Thyroid gland (tissue), 4 donors: Measurements from ENCODE around the gene LAMC1.

Experiments
- POLR2A ChIP-seq, 2 donors: fragments of 450-650 bp; IDR thresholded peaks; one replicate each; pipeline ENCODE4 v1.6.1; 2017; ENCODE audit warnings: antibody characterized with exemption in 2 of 2, mild to moderate bottlenecking in 2 of 2, moderate library complexity in 1 of 2
- TF ChIP-seq, protein P1 (sequence below), 6 experiments: fragments of 200-600 bp in 3 of 6; fragments of 450-650 bp in 3 of 6; sonication (generic) in 3 of 6; IDR thresholded peaks; one replicate each; pipeline ENCODE4 v1.5.1; 2016 to 2019; ENCODE audit warnings: antibody characterized with exemption in 6 of 6, mild to moderate bottlenecking in 2 of 6, inconsistent platforms in 1 of 6, moderate library complexity in 1 of 6

DNA sequence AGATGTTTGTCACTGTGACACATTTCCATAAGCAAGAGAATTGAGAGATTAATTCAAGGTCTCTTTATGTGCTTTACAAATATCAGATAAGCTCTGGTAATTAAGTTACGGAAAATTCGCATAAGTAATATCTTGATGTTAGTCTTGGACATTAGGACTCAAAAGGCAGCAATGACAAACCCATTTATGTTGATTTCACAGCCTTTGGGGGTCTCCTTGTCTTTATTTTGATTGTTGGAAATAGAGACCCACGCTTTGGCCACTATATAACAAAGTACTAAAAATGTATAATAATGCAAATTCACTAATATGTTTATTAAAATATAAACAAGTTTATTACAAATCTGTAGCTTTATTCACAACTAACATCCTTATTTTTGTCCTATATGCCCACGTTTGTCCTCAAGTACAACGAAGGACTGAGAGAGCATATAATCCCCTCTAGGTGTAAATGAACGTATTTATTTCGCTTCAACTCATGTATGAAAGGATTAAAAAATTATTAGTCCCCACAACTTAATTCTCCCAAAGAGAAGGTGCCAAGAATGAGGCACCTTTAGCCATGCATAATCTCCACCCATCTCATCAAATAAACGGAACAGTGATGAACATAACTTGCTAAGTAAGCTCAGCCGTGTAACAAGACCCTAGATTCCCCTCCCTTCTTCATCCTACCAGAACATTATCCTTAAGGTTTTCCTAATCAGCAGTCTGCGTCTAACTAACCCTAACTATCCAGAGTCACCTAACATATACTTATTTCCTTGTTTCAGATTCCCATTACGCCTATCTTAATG lies 1.6 kb upstream of the LAMC1 start:
- TF ChIP-seq, protein P1, sequence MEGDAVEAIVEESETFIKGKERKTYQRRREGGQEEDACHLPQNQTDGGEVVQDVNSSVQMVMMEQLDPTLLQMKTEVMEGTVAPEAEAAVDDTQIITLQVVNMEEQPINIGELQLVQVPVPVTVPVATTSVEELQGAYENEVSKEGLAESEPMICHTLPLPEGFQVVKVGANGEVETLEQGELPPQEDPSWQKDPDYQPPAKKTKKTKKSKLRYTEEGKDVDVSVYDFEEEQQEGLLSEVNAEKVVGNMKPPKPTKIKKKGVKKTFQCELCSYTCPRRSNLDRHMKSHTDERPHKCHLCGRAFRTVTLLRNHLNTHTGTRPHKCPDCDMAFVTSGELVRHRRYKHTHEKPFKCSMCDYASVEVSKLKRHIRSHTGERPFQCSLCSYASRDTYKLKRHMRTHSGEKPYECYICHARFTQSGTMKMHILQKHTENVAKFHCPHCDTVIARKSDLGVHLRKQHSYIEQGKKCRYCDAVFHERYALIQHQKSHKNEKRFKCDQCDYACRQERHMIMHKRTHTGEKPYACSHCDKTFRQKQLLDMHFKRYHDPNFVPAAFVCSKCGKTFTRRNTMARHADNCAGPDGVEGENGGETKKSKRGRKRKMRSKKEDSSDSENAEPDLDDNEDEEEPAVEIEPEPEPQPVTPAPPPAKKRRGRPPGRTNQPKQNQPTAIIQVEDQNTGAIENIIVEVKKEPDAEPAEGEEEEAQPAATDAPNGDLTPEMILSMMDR (IDR thresholded peaks at IDR 0.05): no peak
- TF ChIP-seq POLR2A (IDR thresholded peaks at IDR 0.05): no peak
